ENCODE results near the gene SLC22A6. TPM values are rescaled to one million over a fixed set of nuclear protein-coding genes. Genes with fewer than 3 reads are reported as not detected.

SLC22A6 gene
- total RNA-seq, 3 donors from 2014 or later = not detected

DNA sequence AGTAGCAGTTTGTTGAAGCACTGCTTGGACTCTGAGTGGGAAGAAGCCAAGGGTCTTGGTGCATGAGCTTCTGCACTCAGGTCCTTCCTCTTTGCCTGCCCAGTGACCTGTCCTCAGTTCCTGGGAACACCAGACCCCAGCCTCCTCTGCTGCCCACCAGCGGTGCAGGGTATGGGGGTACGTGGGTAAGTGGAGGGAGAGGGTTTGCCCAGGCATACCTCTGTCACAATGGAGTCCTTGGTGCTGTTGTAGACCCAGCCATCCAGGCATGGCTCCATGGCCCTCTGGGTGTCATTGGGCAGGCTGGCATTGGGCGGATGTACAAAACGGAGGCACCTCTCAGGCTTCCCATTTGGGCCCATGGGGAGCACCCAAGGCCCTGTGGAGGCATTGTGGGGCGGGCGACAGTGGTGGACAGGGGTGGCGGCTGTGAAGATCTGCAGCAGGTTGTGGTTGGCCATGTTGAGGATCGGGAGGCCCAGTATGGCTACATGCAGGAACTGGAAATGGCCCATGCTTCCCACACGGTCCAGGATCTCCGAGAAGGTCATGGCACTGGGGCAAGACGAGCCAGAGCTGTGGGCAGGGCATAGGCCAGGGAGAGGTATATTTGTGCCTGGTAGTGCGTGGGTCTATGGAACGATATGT, 29.8 kb upstream of the SLC22A6 start:
- Histone ChIP-seq H3K27me3 (no peaks in the 10 kb centered on the region), H3K9me3 (no peaks in the 10 kb centered on the region), H3K4me1 (no peaks in the 10 kb centered on the region), H3K4me3 (no peak overlapping the region), H3K36me3 (no peaks in the 10 kb centered on the region), H3K27ac (no peak overlapping the region)
- TF ChIP-seq POLR2AphosphoS5 (IDR thresholded peaks at IDR 0.05) = no peak
- TF ChIP-seq, protein P1, sequence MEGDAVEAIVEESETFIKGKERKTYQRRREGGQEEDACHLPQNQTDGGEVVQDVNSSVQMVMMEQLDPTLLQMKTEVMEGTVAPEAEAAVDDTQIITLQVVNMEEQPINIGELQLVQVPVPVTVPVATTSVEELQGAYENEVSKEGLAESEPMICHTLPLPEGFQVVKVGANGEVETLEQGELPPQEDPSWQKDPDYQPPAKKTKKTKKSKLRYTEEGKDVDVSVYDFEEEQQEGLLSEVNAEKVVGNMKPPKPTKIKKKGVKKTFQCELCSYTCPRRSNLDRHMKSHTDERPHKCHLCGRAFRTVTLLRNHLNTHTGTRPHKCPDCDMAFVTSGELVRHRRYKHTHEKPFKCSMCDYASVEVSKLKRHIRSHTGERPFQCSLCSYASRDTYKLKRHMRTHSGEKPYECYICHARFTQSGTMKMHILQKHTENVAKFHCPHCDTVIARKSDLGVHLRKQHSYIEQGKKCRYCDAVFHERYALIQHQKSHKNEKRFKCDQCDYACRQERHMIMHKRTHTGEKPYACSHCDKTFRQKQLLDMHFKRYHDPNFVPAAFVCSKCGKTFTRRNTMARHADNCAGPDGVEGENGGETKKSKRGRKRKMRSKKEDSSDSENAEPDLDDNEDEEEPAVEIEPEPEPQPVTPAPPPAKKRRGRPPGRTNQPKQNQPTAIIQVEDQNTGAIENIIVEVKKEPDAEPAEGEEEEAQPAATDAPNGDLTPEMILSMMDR (IDR thresholded peaks at IDR 0.05) = no peak
- no peak for DNase-seq (ENCODE audit: low spot score in 2 of 2)
- intact Hi-C loops (cut with DNase I; ENCODE audit: low total_unique reads) = no loop called here

DNA sequence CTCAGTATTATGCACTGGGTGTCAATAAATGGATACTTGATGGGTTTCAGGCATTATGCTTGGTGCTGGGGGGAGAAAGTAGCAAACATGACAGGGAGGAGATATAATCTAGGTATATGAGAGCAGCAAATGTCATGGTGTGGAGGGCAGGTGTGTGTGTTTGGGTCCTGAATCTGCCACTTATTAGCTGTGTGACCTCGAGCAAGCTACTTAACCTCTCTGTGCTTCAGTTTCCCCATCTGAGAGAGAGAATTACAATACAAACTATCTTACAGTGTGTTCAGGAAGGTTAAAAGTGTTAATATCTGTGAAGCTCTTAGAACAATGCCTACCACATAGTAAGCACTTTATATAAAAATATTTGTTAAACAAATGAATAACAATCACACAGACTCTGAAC, 28.1 kb upstream of the SLC22A6 start:
- Histone ChIP-seq H3K36me3 (no peaks in the 10 kb centered on the region), H3K4me1 (no peaks in the 10 kb centered on the region), H3K9me3 (no peaks in the 10 kb centered on the region), H3K27ac (no peak overlapping the region), H3K27me3 (no peaks in the 10 kb centered on the region), H3K4me3 (no peak overlapping the region)
- no peak for TF ChIP-seq POLR2AphosphoS5 (IDR thresholded peaks at IDR 0.05)
- TF ChIP-seq, protein P1 (IDR thresholded peaks at IDR 0.05) = no peak
- TF ChIP-seq POLR2A (IDR thresholded peaks at IDR 0.05) = no peak
- intact Hi-C loops (cut with DNase I; ENCODE audit: low total_unique reads) = no loop called here
- DNase-seq (ENCODE audit: low spot score in 2 of 2) = no peak

DNA sequence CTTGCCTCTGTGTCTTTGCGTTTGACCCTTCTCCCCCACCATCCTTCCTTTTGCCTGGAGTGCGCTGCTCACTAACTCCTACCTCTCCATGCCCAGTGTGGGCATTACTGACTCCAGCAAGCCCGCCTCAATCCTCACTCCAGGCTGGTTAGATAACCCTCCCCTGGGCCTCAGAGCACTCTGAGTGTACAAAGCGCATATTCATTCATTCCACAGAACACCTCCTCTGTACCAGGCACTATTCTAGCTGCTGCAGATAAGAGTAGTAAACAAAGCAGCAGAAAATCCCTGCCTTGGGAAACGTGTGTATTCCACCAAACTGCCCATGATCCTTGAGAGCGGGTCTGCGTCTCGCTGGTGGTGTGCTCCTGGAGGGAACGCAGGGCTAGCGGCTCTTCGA, 27.7 kb upstream of the SLC22A6 start:
- TF ChIP-seq, protein P1 (IDR thresholded peaks at IDR 0.05) = no peak
- TF ChIP-seq POLR2AphosphoS5 (IDR thresholded peaks at IDR 0.05) (no peak), POLR2A (IDR thresholded peaks at IDR 0.05) (no peak)
- intact Hi-C loops (cut with DNase I; ENCODE audit: low total_unique reads) = no loop called here
- no peak for DNase-seq (ENCODE audit: low spot score in 2 of 2)
- H3K36me3 ChIP-seq = no peaks in the 10 kb centered on the region
- H3K4me1 ChIP-seq = no peaks in the 10 kb centered on the region
- H3K9me3 ChIP-seq = no peaks in the 10 kb centered on the region
- no peak overlapping the region for H3K27ac ChIP-seq
- no peak overlapping the region for H3K4me3 ChIP-seq
- H3K27me3 ChIP-seq = no peaks in the 10 kb centered on the region

DNA sequence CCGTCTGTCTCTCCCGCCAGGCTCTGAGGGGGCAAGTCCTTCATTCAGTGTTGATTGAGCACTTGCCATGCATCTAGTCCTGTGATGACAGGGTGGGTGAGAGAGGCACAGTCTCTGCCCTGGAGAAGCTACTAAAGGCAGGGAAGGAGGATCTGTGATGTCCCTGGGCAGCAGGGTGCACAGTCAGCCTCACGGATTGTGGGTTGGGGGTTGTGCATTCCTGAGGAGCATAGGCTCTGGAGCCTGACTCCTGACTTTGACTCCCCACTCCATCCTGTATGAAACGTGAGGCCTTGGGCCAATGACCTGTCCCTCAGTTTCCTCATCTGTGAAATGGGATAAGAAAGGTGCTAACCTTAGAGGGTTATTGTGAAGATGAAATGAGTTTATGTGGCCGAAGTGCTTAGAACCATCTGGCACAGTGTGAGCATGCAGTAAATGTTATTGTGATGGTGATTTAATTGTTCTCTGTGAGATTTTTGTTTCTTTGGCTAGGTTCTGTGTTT, 26.2 kb upstream of the SLC22A6 start:
- Histone ChIP-seq H3K27ac (no peak overlapping the region), H3K9me3 (no peaks in the 10 kb centered on the region), H3K27me3 (no peaks in the 10 kb centered on the region), H3K4me3 (no peak overlapping the region), H3K4me1 (no peaks in the 10 kb centered on the region), H3K36me3 (no peaks in the 10 kb centered on the region)
- intact Hi-C loops (cut with DNase I; ENCODE audit: low total_unique reads) = no loop called here
- DNase-seq (ENCODE audit: low spot score in 2 of 2) = no peak
- TF ChIP-seq POLR2A (IDR thresholded peaks at IDR 0.05) = no peak
- TF ChIP-seq POLR2AphosphoS5 (IDR thresholded peaks at IDR 0.05) = no peak

DNA sequence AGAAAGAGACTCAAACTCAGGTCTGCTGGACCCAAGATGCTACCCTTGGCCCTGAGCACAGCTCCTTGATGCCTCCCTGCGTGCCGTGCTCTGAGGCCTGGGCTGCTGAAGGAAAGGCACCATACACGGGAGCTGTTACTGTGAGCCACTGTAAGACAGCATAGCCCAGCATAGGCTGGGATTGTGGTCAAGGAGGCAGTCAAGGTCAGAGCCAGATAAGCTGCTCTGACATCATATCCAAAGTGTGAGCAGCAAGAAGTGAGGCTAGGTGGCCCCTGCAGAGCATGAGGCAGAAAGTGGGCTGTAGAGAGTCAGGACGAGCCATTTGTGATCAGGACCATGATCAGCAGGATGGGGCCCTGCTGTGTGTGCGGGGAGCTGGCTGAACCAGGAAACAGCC, 23.2 kb upstream of the SLC22A6 start:
- TF ChIP-seq, protein P1 (IDR thresholded peaks at IDR 0.05) = no peak
- no peak for TF ChIP-seq POLR2AphosphoS5 (IDR thresholded peaks at IDR 0.05)
- TF ChIP-seq POLR2A (IDR thresholded peaks at IDR 0.05) = no peak
- no peaks in the 10 kb centered on the region for H3K36me3 ChIP-seq
- no peaks in the 10 kb centered on the region for H3K4me1 ChIP-seq
- no peaks in the 10 kb centered on the region for H3K27me3 ChIP-seq
- no peak overlapping the region for H3K4me3 ChIP-seq
- DNase-seq (ENCODE audit: low spot score in 2 of 2) = no peak
- H3K27ac ChIP-seq = no peak overlapping the region
- intact Hi-C loops (cut with DNase I; ENCODE audit: low total_unique reads) = no loop called here
- H3K9me3 ChIP-seq = no peaks in the 10 kb centered on the region

Measured in breast epithelium (tissue), 4 donors.